ENCODE results near the gene UQCR11. TPM values are rescaled to one million over a fixed set of nuclear protein-coding genes. Genes with fewer than 3 reads are reported as not detected.

The UQCR11 gene
- total RNA-seq, 1 donor from 2014 or later: 171 TPM

DNA sequence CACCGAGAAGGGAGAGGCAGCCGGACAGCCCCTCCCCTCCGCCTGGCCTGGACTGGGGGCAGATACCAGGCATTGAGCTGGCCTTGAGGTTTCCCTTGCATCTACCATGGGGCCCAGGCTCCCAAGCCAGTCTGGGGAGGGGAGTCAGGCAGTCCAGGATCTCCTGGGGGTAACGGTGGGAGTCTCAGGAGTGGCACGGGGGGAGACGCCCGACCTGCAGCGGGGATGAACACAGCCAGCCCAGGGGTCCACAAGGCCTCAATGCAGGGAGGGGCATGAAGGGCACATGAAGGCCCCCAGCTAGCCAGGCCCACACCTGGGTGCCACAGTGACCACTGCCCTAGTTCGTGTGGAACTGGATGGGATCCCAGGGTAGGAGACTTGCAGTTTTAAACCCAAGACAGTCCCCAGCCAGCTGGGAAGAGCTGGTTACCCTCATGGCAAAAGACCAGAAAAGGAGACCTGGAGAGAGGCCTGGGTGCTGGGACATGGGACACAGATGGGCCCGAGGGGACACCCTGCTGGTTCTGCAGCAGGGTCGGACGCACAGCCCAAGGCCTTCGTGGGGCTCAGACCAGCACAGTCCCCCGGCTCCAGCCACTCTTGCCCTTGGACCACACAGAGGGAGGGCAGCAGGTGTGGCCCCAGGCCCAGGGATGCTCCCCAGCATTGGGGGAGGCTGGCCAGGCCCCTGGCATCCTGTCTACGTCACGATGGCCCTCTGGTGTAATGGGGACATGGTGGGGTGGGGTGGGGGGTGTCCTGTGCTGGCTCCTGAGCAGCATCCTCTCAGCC is 4.6 kb upstream of the UQCR11 start:
- Mint-ChIP-seq H3K27ac (no peak overlapping the region), H3K9me3 (ENCODE audit: low read depth) (no peaks in the 10 kb centered on the region), H3K36me3 (ENCODE audit: insufficient read depth) (peaks cover 12% of the 10 kb centered on the region), H3K4me3 (ENCODE audit: low read depth) (no peak overlapping the region), H3K4me1 (ENCODE audit: low read depth) (peaks cover 6% of the 10 kb centered on the region), H3K27me3 (no peaks in the 10 kb centered on the region)
- TF ChIP-seq, protein P1, sequence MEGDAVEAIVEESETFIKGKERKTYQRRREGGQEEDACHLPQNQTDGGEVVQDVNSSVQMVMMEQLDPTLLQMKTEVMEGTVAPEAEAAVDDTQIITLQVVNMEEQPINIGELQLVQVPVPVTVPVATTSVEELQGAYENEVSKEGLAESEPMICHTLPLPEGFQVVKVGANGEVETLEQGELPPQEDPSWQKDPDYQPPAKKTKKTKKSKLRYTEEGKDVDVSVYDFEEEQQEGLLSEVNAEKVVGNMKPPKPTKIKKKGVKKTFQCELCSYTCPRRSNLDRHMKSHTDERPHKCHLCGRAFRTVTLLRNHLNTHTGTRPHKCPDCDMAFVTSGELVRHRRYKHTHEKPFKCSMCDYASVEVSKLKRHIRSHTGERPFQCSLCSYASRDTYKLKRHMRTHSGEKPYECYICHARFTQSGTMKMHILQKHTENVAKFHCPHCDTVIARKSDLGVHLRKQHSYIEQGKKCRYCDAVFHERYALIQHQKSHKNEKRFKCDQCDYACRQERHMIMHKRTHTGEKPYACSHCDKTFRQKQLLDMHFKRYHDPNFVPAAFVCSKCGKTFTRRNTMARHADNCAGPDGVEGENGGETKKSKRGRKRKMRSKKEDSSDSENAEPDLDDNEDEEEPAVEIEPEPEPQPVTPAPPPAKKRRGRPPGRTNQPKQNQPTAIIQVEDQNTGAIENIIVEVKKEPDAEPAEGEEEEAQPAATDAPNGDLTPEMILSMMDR (IDR thresholded peaks at IDR 0.05; ENCODE audit: unreplicated experiment): no peak
- no peak for DNase-seq (ENCODE audit: low spot score, unreplicated experiment)

DNA sequence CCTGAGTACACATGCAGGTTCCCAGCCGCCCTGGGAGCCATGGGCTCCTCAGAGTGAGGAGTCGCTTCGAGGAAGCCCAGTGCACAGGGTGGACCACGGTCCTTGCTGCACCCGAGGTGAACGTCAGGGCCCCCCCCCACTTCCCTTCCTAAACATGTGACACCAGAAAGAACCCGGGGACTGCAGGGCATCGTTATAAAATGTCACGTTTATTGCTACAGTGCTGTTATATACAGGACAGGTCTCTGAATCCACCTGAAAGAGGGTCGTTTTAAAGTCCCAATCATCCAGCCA is 3.8 kb upstream of the UQCR11 start:
- no peak for DNase-seq (ENCODE audit: low spot score, unreplicated experiment)
- Mint-ChIP-seq H3K27ac (no peak overlapping the region), H3K4me1 (ENCODE audit: low read depth) (peaks cover 11% of the 10 kb centered on the region), H3K9me3 (ENCODE audit: low read depth) (no peaks in the 10 kb centered on the region), H3K36me3 (ENCODE audit: insufficient read depth) (peaks cover 8% of the 10 kb centered on the region), H3K27me3 (no peaks in the 10 kb centered on the region), H3K4me3 (ENCODE audit: low read depth) (no peak overlapping the region)
- TF ChIP-seq, protein P1 (IDR thresholded peaks at IDR 0.05; ENCODE audit: unreplicated experiment): no peak

DNA sequence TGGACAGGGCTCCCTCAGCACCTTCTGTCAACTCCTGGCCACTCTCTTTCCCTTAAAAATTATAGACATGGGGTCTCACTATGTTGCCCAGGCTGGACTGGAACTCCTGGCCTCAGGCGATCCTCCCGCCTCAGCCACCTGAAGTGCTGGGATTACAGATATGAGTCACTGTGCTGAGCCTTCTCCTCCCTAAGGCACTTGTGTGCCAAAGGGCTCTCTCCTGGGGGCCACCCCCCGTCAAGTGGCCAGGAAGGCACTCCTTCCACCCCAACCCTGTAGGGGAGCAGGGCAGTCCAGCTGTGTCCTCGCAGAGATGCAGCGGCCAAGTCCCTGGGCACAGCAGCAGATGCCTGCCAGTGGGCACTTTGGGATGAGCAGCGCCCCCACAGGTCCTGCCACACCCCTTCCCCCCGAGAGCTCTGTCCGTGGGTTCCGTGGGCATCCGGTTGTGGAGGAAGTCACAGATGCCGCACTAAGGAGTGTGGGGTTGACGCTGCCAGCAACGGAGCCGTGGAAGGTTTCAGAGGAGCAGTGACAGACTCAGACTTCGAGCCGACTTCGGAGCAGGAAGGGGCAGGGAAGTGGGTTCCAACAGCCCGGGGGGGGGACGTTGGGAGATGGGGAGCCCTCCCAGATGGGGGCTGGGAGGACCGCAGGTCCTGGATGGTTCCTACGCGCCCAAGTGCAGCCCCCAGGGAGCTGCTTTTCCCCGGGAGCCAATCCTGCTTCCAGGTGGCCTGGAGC is 3.3 kb upstream of the UQCR11 start:
- no peak for DNase-seq (ENCODE audit: low spot score, unreplicated experiment)
- Mint-ChIP-seq H3K9me3 (ENCODE audit: low read depth) (no peaks in the 10 kb centered on the region), H3K27ac (no peak overlapping the region), H3K27me3 (no peaks in the 10 kb centered on the region), H3K4me1 (ENCODE audit: low read depth) (peaks cover 11% of the 10 kb centered on the region), H3K4me3 (ENCODE audit: low read depth) (no peak overlapping the region), H3K36me3 (ENCODE audit: insufficient read depth) (peaks cover 8% of the 10 kb centered on the region)
- TF ChIP-seq, protein P1 (IDR thresholded peaks at IDR 0.05; ENCODE audit: unreplicated experiment): no peak

GRCh38 chr19:1606138-1606651 is 933 bp upstream of the UQCR11 start:
- Mint-ChIP-seq H3K27ac (peak overlapping the region; percentile 99), H3K27me3 (no peaks in the 10 kb centered on the region), H3K36me3 (ENCODE audit: insufficient read depth) (peaks cover 5% of the 10 kb centered on the region), H3K4me1 (ENCODE audit: low read depth) (peaks cover 13% of the 10 kb centered on the region), H3K9me3 (ENCODE audit: low read depth) (no peaks in the 10 kb centered on the region), H3K4me3 (ENCODE audit: low read depth) (peak overlapping the region; percentile 82)
- no peak for DNase-seq (ENCODE audit: low spot score, unreplicated experiment)
- TF ChIP-seq, protein P1 (IDR thresholded peaks at IDR 0.05; ENCODE audit: unreplicated experiment): no peak

- H3K36me3 Mint-ChIP-seq (ENCODE audit: insufficient read depth): peaks cover 7% of the 10 kb centered on the region
- TF ChIP-seq, protein P1 (IDR thresholded peaks at IDR 0.05; ENCODE audit: unreplicated experiment): no peak
- no peak for DNase-seq (ENCODE audit: low spot score, unreplicated experiment)
- H3K27ac Mint-ChIP-seq: no peak overlapping the region
- no peaks in the 10 kb centered on the region for H3K9me3 Mint-ChIP-seq (ENCODE audit: low read depth)
- no peak overlapping the region for H3K4me3 Mint-ChIP-seq (ENCODE audit: low read depth)
- H3K4me1 Mint-ChIP-seq (ENCODE audit: low read depth): peaks cover 13% of the 10 kb centered on the region
- H3K27me3 Mint-ChIP-seq: no peaks in the 10 kb centered on the region
Measured at GRCh38 chr19:1602091-1602707, 3.1 kb downstream of the UQCR11 start.

Data from progenitor cell of endocrine pancreas (in vitro differentiated cells).